ENCODE measurements around the gene RAD51.

DNA sequence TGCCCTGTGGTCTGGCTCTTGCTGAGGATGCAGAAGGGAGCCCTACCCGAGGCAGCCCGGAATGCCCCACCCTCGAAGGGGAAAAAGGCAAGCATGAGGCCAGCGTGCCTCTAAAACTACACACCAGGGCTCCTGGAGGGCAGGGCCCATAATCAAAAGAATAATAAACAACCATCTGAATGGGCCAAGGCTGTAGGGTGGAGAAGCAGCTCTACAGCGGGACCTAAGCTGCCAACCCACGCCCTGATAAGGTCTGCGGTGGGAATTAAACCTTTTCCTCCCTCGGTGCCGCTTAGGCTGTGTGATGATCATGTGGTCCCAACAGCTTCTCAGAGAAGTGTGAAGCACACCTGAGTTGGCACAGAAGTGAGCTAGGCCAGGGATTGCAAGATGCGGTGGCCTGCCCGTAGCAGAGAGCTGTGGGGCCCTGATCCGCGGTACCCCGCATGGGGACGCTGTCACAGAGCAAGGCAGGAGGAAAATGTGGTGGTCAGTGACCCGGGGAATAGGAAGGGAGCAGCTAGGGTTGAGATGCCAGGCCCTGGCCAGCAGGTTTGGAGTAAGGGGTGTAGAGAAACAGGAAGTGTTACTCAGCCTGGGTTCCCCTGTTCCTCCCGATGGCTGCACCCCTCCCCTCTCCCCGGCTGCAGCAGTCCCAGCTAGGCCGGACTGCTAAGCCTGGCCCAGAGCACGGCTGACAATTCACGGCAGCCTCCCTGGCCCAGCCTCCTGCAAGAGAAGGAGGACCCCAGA lies 73.7 kb downstream of the RAD51 start:
- TF ChIP-seq POLR2AphosphoS5 (IDR thresholded peaks at IDR 0.05) (no peak), EP300 (IDR thresholded peaks at IDR 0.05) (no peak)
- TF ChIP-seq, protein P1, sequence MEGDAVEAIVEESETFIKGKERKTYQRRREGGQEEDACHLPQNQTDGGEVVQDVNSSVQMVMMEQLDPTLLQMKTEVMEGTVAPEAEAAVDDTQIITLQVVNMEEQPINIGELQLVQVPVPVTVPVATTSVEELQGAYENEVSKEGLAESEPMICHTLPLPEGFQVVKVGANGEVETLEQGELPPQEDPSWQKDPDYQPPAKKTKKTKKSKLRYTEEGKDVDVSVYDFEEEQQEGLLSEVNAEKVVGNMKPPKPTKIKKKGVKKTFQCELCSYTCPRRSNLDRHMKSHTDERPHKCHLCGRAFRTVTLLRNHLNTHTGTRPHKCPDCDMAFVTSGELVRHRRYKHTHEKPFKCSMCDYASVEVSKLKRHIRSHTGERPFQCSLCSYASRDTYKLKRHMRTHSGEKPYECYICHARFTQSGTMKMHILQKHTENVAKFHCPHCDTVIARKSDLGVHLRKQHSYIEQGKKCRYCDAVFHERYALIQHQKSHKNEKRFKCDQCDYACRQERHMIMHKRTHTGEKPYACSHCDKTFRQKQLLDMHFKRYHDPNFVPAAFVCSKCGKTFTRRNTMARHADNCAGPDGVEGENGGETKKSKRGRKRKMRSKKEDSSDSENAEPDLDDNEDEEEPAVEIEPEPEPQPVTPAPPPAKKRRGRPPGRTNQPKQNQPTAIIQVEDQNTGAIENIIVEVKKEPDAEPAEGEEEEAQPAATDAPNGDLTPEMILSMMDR (IDR thresholded peaks at IDR 0.05): no peak

Data from upper lobe of left lung (tissue), 4 donors.